Progenitor cell of endocrine pancreas (in vitro differentiated cells): ENCODE data around the gene ZFP92. TPM values are rescaled to one million over a fixed set of nuclear protein-coding genes. Genes with fewer than 3 reads are reported as not detected.

ENCODE experiments used
- DNase-seq: peaks from one replicate; pipeline ENCODE4 v3.0.0; 2021; ENCODE audit warnings: low spot score; ENCODE audit not compliant: unreplicated experiment
- H3K27ac Mint-ChIP-seq: 2 replicates; pipeline ENCODE4 v1.8.0; 2021; ENCODE audit warnings: mild to moderate bottlenecking, moderate library complexity, mixed read lengths
- H3K27me3 Mint-ChIP-seq: 2 replicates; pipeline ENCODE4 v1.8.0; 2021; ENCODE audit warnings: mixed read lengths
- H3K36me3 Mint-ChIP-seq: 2 replicates; pipeline ENCODE4 v1.8.0; 2022; ENCODE audit warnings: mixed read lengths; ENCODE audit not compliant: insufficient read depth
- H3K4me1 Mint-ChIP-seq: 2 replicates; pipeline ENCODE4 v1.8.0; 2021; ENCODE audit warnings: low read depth, mixed read lengths
- H3K4me3 Mint-ChIP-seq: 2 replicates; pipeline ENCODE4 v1.8.0; 2021; ENCODE audit warnings: low read depth, mild to moderate bottlenecking, moderate library complexity, mixed read lengths
- H3K9me3 Mint-ChIP-seq: 2 replicates; pipeline ENCODE4 v1.8.0; 2021; ENCODE audit warnings: low read depth, mixed read lengths
- total RNA-seq: library from RNA; stranded (reverse); gene quantifications from 2 replicates; pipeline ENCODE4 v1.2.1, GENCODE V29; 2021
- TF ChIP-seq, protein P1 (sequence below): fragments of 200-600 bp; sonication (generic); IDR thresholded peaks from one replicate; pipeline ENCODE4 v1.5.0; 2021; ENCODE audit warnings: antibody characterized with exemption, mild to moderate bottlenecking; ENCODE audit not compliant: unreplicated experiment

Gene ZFP92
- total RNA-seq, 1 donor from 2014 or later, result 0.38 TPM

DNA sequence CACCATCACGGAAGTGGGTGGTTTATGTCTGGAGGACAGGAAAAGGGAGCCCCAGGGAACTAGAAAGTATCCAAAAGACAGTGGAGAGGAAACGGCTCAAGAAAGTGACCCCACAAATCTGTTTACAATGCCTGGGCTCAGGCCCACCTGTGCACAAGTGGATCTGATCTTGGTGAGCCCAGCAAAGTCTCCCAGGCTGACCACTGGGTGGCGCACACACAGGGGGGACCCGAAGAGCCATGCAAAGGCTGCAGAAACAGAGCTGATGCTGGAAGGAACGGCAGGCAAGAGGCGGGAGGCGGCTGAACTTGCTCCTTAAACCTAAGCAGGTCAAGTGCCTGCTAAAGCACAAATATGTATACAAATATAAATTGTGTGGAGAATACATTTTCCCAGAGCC lies 49.6 kb downstream of the ZFP92 start:
- DNase-seq, result peak; percentile 49
- no peak overlapping the region for H3K27ac Mint-ChIP-seq
- TF ChIP-seq, protein P1, sequence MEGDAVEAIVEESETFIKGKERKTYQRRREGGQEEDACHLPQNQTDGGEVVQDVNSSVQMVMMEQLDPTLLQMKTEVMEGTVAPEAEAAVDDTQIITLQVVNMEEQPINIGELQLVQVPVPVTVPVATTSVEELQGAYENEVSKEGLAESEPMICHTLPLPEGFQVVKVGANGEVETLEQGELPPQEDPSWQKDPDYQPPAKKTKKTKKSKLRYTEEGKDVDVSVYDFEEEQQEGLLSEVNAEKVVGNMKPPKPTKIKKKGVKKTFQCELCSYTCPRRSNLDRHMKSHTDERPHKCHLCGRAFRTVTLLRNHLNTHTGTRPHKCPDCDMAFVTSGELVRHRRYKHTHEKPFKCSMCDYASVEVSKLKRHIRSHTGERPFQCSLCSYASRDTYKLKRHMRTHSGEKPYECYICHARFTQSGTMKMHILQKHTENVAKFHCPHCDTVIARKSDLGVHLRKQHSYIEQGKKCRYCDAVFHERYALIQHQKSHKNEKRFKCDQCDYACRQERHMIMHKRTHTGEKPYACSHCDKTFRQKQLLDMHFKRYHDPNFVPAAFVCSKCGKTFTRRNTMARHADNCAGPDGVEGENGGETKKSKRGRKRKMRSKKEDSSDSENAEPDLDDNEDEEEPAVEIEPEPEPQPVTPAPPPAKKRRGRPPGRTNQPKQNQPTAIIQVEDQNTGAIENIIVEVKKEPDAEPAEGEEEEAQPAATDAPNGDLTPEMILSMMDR, result peak; percentile 65

More for the DNA sequence above, 49.6 kb downstream of the ZFP92 start:
- Mint-ChIP-seq H3K36me3 (peaks cover 10% of the 10 kb centered on the region), H3K4me1 (no peaks in the 10 kb centered on the region), H3K27me3 (no peaks in the 10 kb centered on the region), H3K9me3 (peaks cover 9% of the 10 kb centered on the region), H3K4me3 (no peak overlapping the region)

Other genes starting within 250 kb of the ZFP92 start
- gene MAGEA1, start 232.2 kb upstream of the ZFP92 start, total RNA-seq, result not detected in 2 replicates
- not detected in 2 replicates for gene PNMA6F, start 89.7 kb upstream of the ZFP92 start, total RNA-seq
- gene ZNF275, start 77.3 kb upstream of the ZFP92 start, total RNA-seq, result 11.9 and 12.2 TPM in 2 replicates
- gene PNMA6E, start 10.1 kb upstream of the ZFP92 start, total RNA-seq, result not detected in 2 replicates
- gene TREX2, start 34.6 kb downstream of the ZFP92 start, total RNA-seq, result 0.24 and 0.41 TPM in 2 replicates
- 22.3 and 22.9 TPM in 2 replicates for gene HAUS7, start 59.1 kb downstream of the ZFP92 start, total RNA-seq
- gene BGN, start 83.5 kb downstream of the ZFP92 start, total RNA-seq, result 0.98 and 1.1 TPM in 2 replicates
- gene ATP2B3, start 106.2 kb downstream of the ZFP92 start, total RNA-seq, result 0.11 and 0.60 TPM in 2 replicates
- 19.1 and 19.2 TPM in 2 replicates for gene CCNQ, start 187.7 kb downstream of the ZFP92 start, total RNA-seq
- gene DUSP9, start 235.7 kb downstream of the ZFP92 start, total RNA-seq, result 35.7 and 36.5 TPM in 2 replicates